Sigmoid colon (tissue), 4 donors: Measurements from ENCODE around the gene CWF19L2.
"Not testable (repeated sequence)": the region's sequence is repeated elsewhere in the genome, so short reads cannot be mapped to it uniquely, and the experiment has no call there.

Source experiments
- CTCF ChIP-seq, 4 experiments: fragments of 450-650 bp in 3 of 4; fragments of 200-600 bp in 1 of 4; IDR thresholded peaks; one replicate each; pipeline ENCODE4 v1.5.1; 2016 to 2019; ENCODE audit warnings: antibody characterized with exemption in 4 of 4, mild to moderate bottlenecking in 3 of 4, moderate library complexity in 2 of 4
- EP300 ChIP-seq, 4 donors: sonication (generic); formaldehyde crosslinking; IDR thresholded peaks; one replicate each; pipeline ENCODE4 v1.6.1; 2017; ENCODE audit warnings: antibody characterized with exemption in 4 of 4
- POLR2A ChIP-seq, 2 donors: fragments of 450-650 bp; IDR thresholded peaks; one replicate each; pipeline ENCODE4 v1.6.1; 2016; ENCODE audit warnings: antibody characterized with exemption in 2 of 2, mild to moderate bottlenecking in 2 of 2, moderate library complexity in 2 of 2

- not testable (repeated sequence) for TF ChIP-seq CTCF, POLR2A, EP300 (IDR thresholded peaks at IDR 0.05)
Observed at GRCh38 chr11:107401131-107401530, 56.5 kb downstream of the CWF19L2 start.
